ENCODE measurements around the gene IL4R.

DNA sequence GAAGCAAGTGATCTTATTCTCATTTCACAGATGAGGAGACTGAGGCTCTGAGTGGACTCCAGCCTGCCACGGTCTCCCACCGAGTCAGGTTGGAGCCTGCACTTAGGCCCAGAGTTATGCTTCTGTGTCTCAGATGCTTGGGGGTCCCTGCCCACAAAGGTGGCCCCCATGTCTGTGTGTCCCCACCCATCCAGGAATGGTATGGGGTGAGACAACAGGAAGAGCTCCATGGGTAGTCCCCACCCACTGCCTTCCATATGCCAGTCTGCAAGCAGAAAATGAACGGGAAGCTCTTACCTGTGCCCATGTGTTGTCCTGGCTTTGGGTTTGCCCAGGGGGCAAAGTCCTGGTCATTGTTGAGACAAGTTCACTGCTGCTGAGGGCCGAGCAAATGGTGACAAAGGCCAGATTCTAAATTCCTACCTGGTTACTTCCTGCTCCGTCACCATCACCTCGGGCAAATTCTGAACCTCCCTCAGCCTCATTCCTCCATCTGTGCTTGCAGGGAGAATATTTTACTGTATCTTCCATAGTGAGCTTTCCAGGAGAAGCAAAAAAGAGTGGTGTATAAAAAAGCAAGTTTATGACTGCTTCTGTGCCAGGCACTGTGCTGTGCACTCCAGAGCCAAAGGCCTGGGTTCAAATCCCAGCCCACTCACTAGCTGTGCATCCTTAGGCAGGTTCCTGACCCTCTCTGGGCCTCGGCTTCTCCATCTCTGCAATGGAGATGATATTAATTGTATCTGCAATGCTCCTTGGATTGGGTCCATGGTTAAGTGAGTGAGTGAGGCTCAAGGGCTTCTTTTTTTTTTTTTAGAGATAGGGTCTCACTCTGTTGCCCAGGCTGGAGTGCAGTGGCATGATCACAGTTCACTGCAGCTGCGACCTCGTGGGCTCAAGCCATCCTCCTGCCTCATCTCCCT lies 9.3 kb downstream of the IL4R start:
- TF ChIP-seq, protein P1, sequence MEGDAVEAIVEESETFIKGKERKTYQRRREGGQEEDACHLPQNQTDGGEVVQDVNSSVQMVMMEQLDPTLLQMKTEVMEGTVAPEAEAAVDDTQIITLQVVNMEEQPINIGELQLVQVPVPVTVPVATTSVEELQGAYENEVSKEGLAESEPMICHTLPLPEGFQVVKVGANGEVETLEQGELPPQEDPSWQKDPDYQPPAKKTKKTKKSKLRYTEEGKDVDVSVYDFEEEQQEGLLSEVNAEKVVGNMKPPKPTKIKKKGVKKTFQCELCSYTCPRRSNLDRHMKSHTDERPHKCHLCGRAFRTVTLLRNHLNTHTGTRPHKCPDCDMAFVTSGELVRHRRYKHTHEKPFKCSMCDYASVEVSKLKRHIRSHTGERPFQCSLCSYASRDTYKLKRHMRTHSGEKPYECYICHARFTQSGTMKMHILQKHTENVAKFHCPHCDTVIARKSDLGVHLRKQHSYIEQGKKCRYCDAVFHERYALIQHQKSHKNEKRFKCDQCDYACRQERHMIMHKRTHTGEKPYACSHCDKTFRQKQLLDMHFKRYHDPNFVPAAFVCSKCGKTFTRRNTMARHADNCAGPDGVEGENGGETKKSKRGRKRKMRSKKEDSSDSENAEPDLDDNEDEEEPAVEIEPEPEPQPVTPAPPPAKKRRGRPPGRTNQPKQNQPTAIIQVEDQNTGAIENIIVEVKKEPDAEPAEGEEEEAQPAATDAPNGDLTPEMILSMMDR (IDR thresholded peaks at IDR 0.05; ENCODE audit: low read depth, low read length, poor library complexity, severe bottlenecking): no peak
- TF ChIP-seq EZH2phosphoT487 (IDR thresholded peaks at IDR 0.05; ENCODE audit: borderline replicate concordance, low read length): no peak

Measured in DOHH2 (cell line).